ENCODE data around the gene DOCK4.

DNA sequence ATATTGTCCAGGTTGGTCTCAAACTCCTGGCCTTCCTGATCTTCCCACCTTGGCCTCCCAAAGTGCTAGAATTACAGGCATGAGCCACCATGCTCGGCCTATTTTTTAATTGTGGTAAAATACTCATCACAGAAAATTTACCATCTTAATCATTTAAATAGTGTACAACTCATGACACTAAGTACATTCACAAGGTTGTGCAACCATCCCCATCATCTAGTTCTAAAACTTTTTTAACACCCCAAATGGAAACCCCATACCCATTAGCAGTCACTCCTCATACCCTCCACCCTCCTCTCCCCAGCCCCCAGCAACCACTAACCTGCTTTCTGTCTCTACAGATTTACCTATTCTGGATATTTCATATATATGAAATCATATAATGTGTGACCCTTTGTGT is 90.3 kb downstream of the DOCK4 start:
- no peak for TF ChIP-seq POLR2A (IDR thresholded peaks at IDR 0.05)
- TF ChIP-seq, protein P1, sequence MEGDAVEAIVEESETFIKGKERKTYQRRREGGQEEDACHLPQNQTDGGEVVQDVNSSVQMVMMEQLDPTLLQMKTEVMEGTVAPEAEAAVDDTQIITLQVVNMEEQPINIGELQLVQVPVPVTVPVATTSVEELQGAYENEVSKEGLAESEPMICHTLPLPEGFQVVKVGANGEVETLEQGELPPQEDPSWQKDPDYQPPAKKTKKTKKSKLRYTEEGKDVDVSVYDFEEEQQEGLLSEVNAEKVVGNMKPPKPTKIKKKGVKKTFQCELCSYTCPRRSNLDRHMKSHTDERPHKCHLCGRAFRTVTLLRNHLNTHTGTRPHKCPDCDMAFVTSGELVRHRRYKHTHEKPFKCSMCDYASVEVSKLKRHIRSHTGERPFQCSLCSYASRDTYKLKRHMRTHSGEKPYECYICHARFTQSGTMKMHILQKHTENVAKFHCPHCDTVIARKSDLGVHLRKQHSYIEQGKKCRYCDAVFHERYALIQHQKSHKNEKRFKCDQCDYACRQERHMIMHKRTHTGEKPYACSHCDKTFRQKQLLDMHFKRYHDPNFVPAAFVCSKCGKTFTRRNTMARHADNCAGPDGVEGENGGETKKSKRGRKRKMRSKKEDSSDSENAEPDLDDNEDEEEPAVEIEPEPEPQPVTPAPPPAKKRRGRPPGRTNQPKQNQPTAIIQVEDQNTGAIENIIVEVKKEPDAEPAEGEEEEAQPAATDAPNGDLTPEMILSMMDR (IDR thresholded peaks at IDR 0.05): no peak
